HG03439 (cell line): ENCODE results near the gene ERC2.

ENCODE experiments used
- ATAC-seq: cut with Tn5 transposase; IDR thresholded peaks from one replicate; pipeline ENCODE4 v1.9.1; 2021; ENCODE audit warnings: mild to moderate bottlenecking, moderate library complexity; ENCODE audit not compliant: unreplicated experiment

ERC2 gene

DNA sequence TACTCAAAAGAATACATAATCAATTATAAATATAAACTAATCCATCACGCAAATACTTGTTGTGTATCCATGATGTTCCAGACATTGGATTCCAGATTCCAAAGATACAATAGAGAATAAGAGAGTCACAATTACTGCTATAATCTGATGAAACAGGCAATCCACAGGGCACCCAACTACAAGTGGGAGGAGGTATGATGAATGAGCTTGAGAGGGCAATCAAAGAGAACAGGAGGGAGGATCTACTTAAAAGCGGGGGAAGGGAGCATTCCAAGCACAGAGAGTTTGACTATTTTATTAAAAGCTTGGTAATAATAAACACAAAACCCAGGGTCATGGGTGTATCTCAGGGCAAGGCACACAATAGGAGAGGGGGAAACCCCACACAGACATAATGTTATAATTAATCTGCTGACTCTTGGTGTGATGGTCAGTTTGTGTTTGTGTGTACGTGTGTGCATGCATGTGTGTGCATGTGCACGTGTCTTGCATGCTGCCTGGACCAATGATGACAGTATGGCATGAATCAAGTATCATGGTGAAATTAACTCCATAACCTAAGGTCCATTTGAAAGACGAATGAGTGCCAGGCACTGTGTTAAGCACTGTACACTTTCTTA lies 655.8 kb downstream of the ERC2 start:
- ATAC-seq = no peak

DNA sequence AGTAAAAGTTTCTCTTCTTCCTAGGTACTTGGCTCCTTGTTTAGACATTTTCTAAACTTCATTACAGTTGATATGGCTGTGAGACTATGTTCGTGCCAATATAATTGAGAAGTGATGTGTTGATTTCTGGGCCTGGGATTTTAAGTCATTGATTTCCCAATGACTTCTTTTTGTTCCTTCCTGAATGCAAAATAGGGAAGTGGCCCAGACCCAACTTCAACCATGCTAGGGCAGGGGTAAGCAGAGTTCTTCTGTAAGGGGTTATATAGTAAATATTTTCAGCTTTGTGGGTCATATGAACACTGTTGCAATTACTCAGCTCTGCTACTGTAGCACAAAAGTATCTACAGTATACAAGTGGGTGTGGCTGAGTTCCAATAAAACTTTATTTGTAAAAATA lies 661.1 kb downstream of the ERC2 start:
- ATAC-seq = no peak

DNA sequence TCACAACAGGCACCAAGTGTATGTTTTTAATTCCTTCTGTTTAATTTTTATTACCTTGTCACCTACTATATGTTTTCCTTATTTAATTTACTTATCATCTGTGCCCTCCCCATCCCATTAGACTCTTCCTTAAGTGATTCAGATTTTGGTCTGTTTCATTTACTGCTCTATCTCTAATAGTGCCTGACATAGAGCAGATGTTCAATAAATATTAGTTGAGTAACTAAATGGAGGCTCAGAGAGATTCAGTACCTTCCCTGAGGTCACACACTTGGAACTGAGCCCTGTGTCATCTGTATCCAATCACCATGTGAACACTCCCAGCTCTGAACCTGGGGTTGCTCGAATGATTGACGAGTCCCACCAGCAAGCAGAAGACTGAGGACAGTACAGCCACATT lies 663.1 kb downstream of the ERC2 start:
- no peak for ATAC-seq

DNA sequence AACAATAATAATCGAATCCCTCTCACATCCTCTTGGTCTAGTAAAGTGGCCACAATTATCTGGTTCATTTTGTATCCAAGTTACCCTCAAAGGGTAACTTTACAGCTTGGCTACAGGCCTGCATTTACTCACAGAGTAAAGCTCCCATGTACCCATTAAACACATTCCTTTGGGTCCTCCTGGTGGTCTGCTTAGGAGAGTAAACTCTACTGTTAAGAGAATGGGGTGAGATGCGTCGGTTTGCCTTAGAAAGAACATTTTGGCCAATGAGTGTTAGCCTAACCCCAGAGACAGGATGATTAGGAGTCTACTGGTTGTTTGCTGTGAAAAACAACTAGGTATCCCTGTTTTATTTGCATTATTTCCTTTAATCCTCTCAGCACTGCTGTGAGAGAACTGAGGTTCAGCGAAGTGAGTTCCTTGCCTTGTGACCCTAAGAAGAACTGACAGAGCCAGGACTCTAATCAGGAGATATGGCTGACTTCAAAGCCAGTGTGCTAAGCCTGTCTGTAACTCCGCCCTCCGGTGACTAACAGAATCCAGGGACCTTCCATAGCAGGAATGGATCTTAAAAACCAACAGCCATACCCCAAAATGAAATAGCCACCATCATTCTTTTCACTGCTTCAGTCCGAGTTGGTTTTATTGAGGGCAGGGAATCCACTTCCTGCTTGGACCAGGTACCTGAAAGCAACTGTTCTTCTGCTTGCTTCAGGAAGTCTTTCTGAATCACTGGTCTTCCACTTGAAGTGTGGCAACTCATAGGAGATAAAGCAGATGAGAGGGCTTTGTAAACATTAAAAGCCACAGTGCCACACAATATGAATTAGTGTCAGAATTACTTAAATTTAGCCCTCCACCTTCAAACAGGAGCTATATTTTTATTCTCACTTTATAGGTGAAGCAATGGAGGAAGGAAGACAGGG lies 663.8 kb downstream of the ERC2 start:
- no peak for ATAC-seq

DNA sequence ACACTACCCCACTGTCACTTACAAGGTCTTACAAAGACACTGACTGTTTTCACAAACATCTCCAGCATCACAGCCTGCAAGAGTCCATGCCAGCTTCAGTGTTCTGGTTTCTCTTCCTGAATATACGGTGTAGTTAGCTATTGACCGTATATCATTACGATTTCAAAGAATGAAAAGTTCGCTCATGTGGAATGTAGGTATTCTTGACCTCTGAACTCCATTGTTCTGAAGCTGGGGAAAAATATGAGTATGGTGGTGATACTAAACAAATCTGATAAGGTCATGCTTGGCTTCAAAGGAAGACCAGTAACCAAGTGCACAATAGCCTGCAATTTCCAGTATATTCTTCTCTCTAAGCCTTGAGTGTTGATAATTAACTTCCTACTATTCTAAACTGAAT lies 665.5 kb downstream of the ERC2 start:
- no peak for ATAC-seq

DNA sequence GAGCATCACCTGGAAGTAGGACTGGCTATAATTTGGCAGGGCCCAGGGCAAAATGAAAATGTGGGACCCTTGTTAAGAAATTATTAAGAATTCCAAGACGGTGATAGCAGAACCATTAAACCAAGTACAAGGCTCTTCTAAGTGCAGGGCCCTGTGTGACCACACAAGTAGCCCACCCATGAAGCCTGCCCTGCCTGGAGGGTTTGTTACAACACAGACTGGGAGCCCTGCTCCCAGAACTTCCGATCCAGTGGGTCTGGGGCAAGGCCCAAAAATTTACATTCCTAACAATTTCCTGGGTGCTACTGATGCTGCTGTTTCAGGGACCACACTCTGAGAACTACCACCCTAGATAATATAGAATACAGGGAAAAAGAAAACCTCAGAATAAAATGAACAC lies 666.6 kb downstream of the ERC2 start:
- no peak for ATAC-seq

DNA sequence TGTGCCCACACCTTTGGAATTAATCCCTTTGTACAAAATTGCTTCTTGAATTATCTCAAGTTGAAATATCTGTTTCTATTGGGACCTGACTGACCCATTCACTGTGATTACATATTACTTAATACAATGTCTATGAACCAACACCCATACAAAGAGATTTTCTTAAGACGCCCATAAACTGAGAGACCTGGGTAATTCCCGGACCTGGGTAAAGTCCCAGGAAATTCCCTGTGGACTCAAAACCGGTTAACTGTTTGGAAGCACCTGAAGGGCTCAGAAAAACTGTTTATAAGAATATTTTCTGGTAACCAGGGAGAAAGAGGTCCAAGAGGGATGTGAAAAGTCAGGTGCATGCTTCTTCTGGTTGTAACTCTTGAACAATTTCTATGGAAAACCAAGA lies 667.2 kb downstream of the ERC2 start:
- ATAC-seq = no peak

DNA sequence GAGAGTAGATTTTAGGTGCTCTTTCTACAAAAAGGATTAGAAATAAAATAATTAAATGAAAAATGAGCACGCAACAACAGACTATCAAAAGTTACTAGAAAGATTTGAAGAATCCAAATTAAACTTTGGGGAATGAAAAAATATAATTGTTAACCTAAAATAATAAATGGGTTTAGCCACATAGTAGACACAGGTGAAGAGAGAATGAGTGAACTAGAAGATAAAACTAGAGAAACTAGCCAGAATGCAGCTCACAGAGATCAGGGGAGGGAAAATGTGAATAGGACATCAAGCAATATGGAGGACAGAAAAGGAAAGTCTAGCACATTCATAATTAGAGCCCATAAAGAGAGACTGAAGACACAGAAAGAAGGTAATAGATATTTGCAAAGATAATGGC lies 670.5 kb downstream of the ERC2 start:
- ATAC-seq = no peak

DNA sequence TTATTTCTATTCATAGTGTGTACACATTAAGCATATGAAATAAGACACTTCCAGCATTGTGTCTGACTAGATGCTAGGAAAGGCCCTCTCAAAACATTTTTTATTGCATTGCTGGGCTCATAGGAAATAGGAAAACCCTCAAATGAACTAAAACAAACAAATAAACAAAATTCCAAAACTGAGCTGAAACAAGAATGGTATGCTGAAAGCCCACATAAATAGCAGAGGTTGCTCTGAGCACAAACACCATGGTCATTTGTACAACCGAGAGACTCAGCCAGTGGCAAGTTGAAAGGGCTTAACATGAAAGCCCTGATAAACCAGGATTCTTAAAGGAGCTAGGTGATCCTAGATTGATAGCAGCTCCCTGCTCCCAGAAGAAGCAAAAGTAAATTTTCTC lies 671.2 kb downstream of the ERC2 start:
- ATAC-seq = no peak

DNA sequence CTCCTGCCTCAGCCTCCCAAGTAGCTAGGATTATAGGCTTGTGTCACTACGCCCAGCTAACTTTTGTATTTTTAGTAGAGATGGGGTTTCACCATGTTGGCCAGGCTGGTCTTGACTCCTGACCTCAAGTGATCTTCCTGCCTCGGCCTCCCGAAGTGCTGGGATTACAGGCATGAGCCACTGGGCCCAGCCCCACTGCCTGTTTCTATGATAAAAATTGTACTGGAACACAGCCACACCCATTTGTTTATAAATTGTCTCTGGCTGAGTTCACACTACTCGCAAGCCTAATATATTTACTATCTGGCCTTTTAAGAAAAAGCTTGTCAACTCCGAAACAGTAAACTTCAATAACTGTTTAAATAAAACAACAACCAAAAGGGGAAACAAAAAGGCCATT lies 671.7 kb downstream of the ERC2 start:
- ATAC-seq = no peak

DNA sequence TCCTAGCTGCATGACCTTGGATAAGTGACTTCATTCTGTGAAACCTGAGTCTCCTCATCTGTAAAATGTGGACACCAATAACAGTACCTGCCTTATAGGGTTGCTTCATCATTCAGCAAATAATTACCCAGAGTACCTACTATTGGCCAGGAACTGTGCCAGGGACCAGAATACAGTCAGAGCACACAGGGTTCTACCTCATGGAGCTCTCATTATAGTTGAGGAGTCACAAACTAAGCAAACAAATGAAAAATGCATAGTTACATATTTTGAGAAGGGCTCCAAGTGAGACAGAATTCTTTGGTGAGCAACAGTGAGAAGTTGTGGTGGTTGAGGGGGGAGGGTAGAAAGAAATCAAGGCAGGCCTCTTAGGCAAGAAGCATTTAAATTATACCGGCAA lies 672.5 kb downstream of the ERC2 start:
- no peak for ATAC-seq

DNA sequence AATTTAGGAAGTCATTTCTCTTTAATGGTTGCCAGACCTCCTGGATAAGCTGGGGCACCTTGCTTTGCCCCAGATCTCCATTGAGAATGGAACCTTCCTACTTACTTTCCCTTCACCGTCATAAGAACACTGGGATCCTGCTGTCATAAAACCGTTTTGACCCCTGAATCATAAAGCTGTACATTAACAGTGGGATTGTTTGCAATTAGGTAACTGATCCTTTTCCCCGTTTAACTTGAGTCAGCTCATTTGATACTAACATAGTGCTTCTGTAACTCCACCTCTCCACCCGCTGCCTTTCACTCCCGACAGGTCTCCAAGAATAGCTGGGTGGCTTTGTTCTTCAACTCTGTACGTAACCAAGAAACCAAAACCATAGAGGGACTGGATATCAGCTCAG lies 673.0 kb downstream of the ERC2 start:
- no peak for ATAC-seq

DNA sequence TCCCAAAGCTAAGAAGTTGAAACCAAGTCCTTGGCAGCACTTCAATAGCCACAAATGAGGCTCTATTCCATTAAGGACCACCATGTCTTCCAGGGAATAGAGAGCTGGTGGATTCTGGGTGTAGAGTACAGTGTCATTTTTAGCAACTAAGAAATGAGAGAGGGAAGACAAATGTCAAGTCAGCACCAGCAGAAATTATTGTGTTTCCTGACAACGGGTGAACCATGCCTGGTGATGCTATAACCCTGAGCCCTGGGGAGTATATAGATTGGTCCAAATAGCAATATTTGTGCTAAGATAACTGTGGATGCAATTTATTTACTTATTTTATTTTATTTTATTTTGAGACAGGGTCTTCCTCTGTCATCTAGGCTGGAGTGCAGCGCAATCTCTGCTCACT lies 675.5 kb downstream of the ERC2 start:
- no peak for ATAC-seq

DNA sequence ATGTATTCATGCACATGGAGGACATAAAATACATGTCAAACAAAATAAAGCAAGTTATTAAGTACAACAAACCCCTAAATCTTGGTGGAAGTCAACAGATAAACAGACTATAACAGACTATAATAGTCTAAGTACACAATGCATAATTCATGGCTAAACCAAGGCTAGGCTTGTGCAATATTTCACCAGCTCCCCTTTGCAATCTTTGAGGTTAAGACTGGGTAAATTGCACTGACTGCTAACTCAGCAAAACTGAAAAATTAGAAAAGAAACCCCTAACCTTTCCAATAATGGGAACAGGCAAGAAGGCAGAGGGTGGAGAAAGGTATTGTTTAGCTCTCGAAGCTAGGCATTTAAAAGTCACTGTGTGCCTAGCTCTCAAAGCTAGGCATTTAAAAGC lies 676.3 kb downstream of the ERC2 start:
- no peak for ATAC-seq

DNA sequence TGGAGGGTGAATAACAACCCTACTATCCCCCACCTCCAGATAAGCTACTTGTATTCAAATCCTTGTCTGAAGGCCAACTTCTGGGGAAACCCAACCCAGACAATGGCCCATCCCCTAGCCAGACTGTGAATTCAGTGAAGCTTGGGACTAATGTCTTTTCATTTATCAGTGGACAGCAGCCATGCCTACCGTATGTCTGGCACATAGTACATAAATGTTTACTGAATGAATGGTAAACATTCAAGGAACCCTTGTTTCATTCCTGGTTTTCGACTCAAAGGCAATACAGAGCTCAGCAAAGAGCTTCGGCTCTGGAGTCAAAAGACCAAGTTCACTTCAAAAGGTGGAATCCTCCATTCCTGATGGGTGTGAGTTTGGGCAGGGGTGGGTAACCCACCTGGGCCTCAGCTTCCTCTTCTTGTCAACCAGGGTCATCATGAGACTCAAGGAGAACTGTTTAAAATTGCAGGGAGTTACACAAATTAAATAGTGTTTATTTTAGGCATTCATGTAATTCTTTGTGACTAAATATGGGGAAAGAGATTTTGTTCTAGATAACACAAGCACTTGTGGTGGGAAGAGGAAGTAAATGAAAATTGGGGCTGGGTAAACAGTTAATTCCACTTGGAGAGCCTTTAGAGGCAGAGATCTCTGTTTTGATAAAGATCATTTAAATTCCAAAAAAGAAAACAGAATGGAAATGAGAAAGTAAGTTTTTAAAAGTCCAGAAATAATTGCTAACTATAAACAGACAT lies 677.5 kb downstream of the ERC2 start:
- ATAC-seq = no peak

DNA sequence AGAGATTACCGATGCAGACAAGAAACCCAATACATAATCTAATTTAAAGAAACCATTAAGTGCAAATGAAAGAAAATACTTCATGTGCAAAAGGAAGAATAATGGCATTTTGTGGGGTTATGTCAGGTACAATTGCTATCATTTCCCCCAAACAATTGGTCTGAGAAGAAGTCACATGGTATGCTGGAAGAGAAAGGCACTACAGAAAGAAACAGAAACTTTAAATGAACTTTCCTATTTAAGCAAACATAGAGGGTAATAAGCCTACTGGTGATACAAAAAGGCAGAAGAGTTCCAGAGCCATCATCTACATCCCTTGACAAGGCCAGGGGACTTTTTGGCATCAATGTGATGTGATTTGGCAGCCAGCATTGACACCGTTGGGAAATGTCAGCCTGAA lies 678.8 kb downstream of the ERC2 start:
- no peak for ATAC-seq

DNA sequence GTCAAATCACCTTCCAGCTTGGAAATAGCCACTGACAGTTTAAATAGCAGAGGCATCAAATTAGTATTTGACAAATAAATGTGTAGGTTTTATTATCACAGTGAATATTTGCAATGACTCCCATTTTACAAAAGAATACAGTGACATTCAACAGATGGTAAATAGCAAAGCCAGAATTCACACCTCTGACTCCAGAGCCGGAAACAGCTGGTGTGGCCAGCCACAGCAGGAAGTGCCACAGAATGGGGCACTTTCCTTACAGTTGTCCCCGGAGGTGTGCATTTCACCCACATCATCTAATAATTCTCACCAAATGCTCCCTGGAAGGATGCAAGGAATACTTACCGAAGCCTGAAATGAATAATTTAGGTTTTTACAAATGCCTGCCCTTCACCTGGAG lies 685.5 kb downstream of the ERC2 start:
- ATAC-seq = no peak

DNA sequence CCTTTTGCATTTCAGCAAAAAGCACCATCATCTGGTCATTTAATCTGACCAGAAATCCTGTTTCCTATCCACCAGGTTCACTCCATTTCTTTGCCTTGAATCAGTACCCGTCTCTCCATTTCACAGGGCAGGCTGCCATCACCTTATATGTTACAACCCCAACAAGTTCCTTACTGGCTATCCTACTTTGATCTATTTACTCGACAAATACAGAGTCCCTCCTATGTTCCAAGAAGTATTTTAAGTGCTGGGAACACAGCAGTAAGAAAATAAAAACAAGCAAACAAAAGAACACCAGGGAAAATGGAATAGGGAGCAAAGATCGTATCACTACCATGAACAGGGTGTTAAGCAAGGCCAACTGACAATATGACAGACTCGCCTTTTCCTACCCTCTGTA lies 685.9 kb downstream of the ERC2 start:
- ATAC-seq = no peak

DNA sequence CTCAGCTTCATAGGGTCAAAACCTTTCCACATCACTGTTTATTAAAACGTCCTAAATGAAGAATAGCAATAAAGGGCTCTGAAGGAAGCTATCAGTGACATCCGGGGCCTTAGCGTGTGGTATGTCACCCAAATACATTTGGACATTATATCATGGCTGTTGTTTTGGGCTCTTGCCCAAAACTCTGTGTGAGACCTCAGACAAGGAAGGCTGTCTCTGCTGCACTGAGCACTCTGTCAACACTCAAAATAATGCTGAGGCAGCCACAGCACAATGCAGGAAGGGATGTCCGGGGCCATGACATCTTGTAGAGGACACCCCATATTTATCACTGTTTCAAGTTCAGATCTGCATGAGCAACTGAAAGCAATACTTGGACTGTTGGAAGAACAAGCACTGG lies 687.4 kb downstream of the ERC2 start:
- ATAC-seq = no peak

DNA sequence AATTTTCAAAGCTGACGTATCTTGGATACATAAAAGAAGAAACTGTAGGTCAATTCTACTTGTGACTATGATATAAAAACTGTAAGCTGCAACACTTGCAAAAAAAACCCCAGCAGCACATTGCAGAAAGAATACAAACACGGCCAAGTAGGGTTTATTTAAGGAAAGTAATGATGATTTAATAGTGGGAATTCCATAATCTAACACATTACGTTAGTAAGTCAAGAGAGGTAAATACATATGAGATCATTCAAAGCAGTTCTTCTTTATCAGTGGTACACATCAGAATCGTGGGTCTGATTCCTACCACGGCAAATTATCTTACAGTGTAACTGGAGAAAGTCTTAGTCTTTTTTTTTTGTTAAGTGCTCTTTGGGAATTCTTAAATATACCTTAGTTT lies 688.7 kb downstream of the ERC2 start:
- no peak for ATAC-seq

DNA sequence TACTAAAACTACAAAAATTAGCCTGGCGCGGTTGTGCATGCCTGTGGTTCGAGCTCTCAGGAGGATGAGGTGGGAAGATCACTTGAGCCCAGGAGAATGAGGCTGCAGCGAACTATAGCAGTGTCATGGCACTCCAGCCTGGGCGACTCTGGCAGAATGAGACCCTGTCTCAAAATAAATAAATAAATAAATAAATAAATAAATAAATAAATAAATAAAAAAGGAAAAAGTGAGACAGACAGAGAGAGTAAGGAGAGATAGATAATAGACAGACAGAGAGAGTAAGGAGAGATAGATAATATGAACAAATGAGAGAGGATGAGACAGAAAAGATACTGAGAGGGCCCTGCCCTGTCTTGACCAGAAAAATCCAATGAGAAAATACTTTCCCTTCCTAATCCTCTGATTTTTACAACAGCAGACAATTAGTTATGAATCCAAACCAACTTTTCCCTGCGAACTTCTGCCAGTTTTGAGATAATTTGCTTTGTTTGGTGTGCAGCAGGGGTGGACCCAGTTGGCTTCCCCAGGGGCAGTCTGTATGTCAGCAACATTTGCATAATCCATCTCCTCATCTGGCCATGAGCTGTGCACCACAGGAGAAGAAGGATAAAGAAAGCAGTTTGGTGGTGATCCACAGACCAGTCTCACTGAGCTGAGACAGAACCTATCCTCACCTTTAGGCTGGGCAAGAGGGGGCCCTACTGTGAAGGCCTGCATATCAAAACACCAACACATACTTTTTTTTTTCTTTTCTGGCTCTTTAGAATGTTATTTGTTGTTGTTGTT lies 692.7 kb downstream of the ERC2 start:
- no peak for ATAC-seq
